ENCODE results near the gene CT45A10. TPM values are rescaled to one million over a fixed set of nuclear protein-coding genes. Genes with fewer than 3 reads are reported as not detected.
"Not testable (repeated sequence)": the region's sequence is repeated elsewhere in the genome, so short reads cannot be mapped to it uniquely, and the experiment has no call there.

Gene CT45A10
- total RNA-seq, 4 donors from 2014 or later = not detected

DNA sequence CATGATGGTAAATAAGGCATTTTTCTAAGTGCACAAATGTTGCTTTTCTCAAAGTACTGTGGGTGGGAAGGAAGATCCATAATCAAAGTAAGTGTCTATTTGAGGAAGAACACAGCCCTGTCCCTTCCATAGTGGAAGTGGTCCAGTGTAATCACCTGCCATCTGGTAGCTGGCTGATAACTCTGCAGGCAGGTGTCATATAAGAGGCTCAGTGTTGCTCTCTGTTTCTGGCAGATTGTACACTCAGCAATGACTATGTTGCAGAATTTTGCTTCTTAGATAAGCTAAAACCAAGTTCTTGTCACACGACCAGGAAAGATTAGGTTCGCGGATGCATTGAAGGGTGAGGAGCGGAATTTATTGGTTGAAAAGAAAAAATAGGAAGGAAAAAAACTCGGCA is 21.2 kb upstream of the CT45A10 start:
- Histone ChIP-seq H3K4me3 (no peak overlapping the region), H3K4me1 (no peaks in the 10 kb centered on the region), H3K36me3 (no peaks in the 10 kb centered on the region), H3K27ac (no peak overlapping the region), H3K27me3 (no peaks in the 10 kb centered on the region), H3K9me3 (no peaks in the 10 kb centered on the region)
- DNase-seq = no peak
- TF ChIP-seq POLR2AphosphoS5 (IDR thresholded peaks at IDR 0.05) = no peak
- TF ChIP-seq EP300 (IDR thresholded peaks at IDR 0.05; ENCODE audit: low read depth) = no peak
- intact Hi-C loops (cut with DNase I; ENCODE audit: low total_unique reads) = no loop called here
- in situ Hi-C loops (cut with MboI; ENCODE audit: low pct_ligation_motif_present in 1 of 4, low pct_unique_long_range_greater_than_20kb in 1 of 4, low sequenced_read_pairs in 3 of 4) = no loop called here
- 85% methylated on average over 5 of the region's 5 CpGs; no CpG with 5 or more reads in 1 of the 2 donors for WGBS, 2 donors (ENCODE audit: low coverage in 1 of 2)

DNA sequence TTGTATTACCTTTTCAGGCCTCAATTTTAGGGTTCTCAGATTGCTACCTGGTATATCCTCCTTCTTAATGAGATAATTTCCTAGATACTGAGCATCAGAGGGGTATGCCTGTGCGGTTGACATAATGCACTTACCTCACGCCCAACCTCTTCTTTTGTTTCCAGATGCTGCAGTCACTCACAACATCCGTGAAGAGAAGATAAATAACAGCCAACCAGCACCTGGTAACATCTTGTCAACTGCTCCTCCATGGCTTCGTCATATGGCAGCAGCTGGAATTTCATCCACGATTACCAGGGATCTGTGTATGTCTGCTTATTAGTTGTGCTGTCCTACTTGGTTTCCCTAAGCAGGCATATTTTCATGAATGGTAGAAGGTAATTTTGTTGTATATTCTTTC is 17.0 kb upstream of the CT45A10 start:
- H3K4me3 ChIP-seq = no peak overlapping the region
- WGBS, 2 donors (ENCODE audit: low coverage in 1 of 2) = 74% methylated on average over 5 of the region's 5 CpGs; no CpG with 5 or more reads in 1 of the 2 donors
- no peaks in the 10 kb centered on the region for H3K4me1 ChIP-seq
- in situ Hi-C loops (cut with MboI; ENCODE audit: low pct_ligation_motif_present in 1 of 4, low pct_unique_long_range_greater_than_20kb in 1 of 4, low sequenced_read_pairs in 3 of 4) (no loop called here), intact Hi-C loops (cut with DNase I; ENCODE audit: low total_unique reads) (no loop called here)
- no peaks in the 10 kb centered on the region for H3K36me3 ChIP-seq
- no peaks in the 10 kb centered on the region for H3K27me3 ChIP-seq
- TF ChIP-seq POLR2A (IDR thresholded peaks at IDR 0.05) = no peak
- TF ChIP-seq, protein P1, sequence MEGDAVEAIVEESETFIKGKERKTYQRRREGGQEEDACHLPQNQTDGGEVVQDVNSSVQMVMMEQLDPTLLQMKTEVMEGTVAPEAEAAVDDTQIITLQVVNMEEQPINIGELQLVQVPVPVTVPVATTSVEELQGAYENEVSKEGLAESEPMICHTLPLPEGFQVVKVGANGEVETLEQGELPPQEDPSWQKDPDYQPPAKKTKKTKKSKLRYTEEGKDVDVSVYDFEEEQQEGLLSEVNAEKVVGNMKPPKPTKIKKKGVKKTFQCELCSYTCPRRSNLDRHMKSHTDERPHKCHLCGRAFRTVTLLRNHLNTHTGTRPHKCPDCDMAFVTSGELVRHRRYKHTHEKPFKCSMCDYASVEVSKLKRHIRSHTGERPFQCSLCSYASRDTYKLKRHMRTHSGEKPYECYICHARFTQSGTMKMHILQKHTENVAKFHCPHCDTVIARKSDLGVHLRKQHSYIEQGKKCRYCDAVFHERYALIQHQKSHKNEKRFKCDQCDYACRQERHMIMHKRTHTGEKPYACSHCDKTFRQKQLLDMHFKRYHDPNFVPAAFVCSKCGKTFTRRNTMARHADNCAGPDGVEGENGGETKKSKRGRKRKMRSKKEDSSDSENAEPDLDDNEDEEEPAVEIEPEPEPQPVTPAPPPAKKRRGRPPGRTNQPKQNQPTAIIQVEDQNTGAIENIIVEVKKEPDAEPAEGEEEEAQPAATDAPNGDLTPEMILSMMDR (IDR thresholded peaks at IDR 0.05) = no peak
- TF ChIP-seq EP300 (IDR thresholded peaks at IDR 0.05; ENCODE audit: low read depth) = no peak
- TF ChIP-seq POLR2AphosphoS5 (IDR thresholded peaks at IDR 0.05) = no peak
- no peak overlapping the region for H3K27ac ChIP-seq
- no peaks in the 10 kb centered on the region for H3K9me3 ChIP-seq
- DNase-seq = no peak

DNA sequence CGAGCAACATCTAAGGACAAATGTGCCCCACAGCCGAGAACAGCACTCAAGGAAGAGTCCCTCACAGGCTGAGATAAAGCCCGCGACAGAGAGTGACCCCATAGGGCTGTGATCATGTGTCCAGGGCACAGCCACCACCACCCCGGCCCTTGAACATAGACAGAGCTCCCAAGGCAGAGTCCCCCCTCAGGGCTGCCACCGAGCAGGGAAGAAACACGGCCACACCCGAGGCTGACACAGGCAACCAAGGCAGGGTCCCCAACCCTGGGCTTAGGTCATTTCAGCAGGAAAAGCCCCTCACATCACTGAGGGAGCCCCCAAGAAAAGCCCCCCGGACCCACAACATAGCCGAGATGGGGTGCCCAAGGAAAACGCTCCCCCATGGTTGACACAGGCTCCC is 463 bp downstream of the CT45A10 start:
- Histone ChIP-seq H3K9me3 (no peaks in the 10 kb centered on the region), H3K27me3 (no peaks in the 10 kb centered on the region), H3K36me3 (no peaks in the 10 kb centered on the region), H3K4me1 (no peaks in the 10 kb centered on the region), H3K4me3 (no peak overlapping the region), H3K27ac (no peak overlapping the region)
- DNase-seq = no peak
- 91% methylated on average over 7 of the region's 11 CpGs; no CpG with 5 or more reads in 1 of the 2 donors for WGBS, 2 donors (ENCODE audit: low coverage in 1 of 2)
- TF ChIP-seq, protein P1 (IDR thresholded peaks at IDR 0.05) = no peak
- TF ChIP-seq POLR2AphosphoS5 (IDR thresholded peaks at IDR 0.05) (no peak), EP300 (IDR thresholded peaks at IDR 0.05; ENCODE audit: low read depth) (no peak), POLR2A (IDR thresholded peaks at IDR 0.05) (no peak)
- intact Hi-C loops (cut with DNase I; ENCODE audit: low total_unique reads) = no loop called here
- in situ Hi-C loops (cut with MboI; ENCODE audit: low pct_ligation_motif_present in 1 of 4, low pct_unique_long_range_greater_than_20kb in 1 of 4, low sequenced_read_pairs in 3 of 4) = no loop called here

DNA sequence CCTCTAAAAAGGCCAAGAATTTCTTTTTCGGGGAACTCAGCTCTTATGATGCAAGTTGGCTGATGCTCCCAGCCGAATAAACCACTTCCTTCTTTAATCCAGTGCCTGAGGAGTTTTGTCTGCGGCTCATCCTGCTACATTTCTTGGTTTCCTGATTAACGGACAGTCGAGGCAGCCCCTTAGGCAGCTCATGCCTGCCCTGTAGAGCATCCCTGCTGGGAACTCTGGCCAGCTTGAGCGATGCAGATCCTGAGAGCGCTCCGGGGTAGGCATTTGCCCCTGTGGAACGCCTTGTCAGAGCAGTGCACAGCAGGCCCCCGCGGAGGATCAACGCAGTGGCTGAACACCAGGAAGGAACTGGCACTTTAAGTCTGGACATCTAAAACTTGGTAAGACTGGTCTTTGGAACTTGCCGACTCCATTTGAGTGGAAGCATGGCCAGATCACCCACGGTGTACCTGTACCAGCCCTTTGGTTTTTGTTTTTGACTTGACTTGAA is 3.1 kb downstream of the CT45A10 start:
- TF ChIP-seq, protein P1 (IDR thresholded peaks at IDR 0.05) = no peak
- TF ChIP-seq EP300 (IDR thresholded peaks at IDR 0.05; ENCODE audit: low read depth) (no peak), POLR2A (IDR thresholded peaks at IDR 0.05) (no peak), POLR2AphosphoS5 (IDR thresholded peaks at IDR 0.05) (no peak)
- Histone ChIP-seq H3K36me3 (no peaks in the 10 kb centered on the region), H3K4me1 (no peaks in the 10 kb centered on the region), H3K27ac (no peak overlapping the region), H3K27me3 (no peaks in the 10 kb centered on the region), H3K4me3 (no peak overlapping the region), H3K9me3 (no peaks in the 10 kb centered on the region)
- in situ Hi-C loops (cut with MboI; ENCODE audit: low pct_ligation_motif_present in 1 of 4, low pct_unique_long_range_greater_than_20kb in 1 of 4, low sequenced_read_pairs in 3 of 4) = no loop called here
- DNase-seq = no peak
- intact Hi-C loops (cut with DNase I; ENCODE audit: low total_unique reads) = no loop called here
- WGBS, 2 donors (ENCODE audit: low coverage in 1 of 2) = 20 to 86% methylated on average over 1 to 14 of the region's 14 CpGs

DNA sequence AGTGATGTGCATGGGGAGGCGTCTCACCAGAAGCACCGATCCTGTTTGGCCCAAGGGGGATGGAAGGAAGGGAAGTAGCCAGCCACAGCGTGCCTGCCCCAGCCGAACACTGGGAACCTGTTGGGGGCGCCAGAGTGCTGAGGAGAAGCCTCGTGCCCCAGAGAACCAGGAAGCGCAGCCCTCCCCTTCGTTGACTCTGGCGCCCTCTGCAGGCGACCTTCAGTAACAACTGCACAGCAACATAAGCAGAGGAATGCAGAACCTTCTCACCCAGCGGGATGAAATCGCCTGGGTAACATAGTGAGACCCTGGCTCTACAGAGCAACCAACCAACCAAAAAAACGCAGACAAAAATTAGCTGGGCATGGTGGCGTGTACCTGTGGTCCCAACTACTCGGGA is 4.3 kb downstream of the CT45A10 start:
- 67 to 90% methylated on average over 2 to 14 of the region's 15 CpGs for WGBS, 2 donors (ENCODE audit: low coverage in 1 of 2)
- H3K27me3 ChIP-seq; H3K4me1 ChIP-seq; H3K9me3 ChIP-seq; H3K4me3 ChIP-seq; in situ Hi-C loops (cut with MboI; ENCODE audit: low pct_ligation_motif_present in 1 of 4, low pct_unique_long_range_greater_than_20kb in 1 of 4, low sequenced_read_pairs in 3 of 4); intact Hi-C loops (cut with DNase I; ENCODE audit: low total_unique reads); H3K27ac ChIP-seq; H3K36me3 ChIP-seq; DNase-seq: not testable (repeated sequence)

DNA sequence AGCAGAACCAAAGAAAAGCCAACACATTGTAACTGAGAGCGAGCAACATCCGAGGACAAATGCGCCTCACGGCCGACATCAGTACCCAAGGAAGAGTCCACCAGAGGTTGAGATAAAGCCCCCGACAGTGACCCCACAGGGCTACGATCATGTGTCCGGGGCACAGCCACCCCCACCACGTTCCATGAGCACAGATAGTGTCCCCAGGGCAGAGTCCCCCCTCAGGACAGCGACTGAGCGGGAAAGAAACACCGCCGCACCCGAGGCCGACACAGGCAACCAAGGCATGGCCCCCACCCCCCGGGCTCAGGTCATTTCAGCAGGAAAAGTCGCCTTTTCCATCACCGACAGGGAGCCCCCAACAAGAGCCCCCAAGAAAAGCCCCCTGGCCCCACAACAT is 5.0 kb downstream of the CT45A10 start:
- intact Hi-C loops (cut with DNase I; ENCODE audit: low total_unique reads); H3K36me3 ChIP-seq; H3K27me3 ChIP-seq; H3K9me3 ChIP-seq; H3K4me3 ChIP-seq; H3K27ac ChIP-seq; in situ Hi-C loops (cut with MboI; ENCODE audit: low pct_ligation_motif_present in 1 of 4, low pct_unique_long_range_greater_than_20kb in 1 of 4, low sequenced_read_pairs in 3 of 4); DNase-seq; H3K4me1 ChIP-seq: not testable (repeated sequence)
- WGBS, 2 donors (ENCODE audit: low coverage in 1 of 2) = 93% methylated on average over 12 of the region's 18 CpGs; no CpG with 5 or more reads in 1 of the 2 donors

DNA sequence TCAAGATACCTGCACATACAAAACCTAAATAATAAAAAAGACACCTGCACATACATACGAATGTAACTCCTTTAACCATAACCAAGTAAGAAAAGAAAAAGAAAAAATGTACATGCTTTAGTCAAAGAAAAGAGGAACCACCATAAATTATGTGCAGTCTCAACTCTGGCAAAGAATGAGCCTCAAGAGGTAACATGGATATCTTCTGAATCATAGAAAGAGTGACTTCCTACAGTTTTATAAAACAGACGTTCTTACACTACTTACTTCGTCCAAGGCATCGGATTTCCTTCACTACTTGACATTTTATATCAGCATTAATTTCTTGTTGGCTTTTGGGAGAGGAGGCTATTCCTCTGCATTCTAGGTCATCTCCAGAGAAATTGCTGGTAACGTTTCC is 10.5 kb downstream of the CT45A10 start:
- H3K27me3 ChIP-seq; H3K9me3 ChIP-seq; intact Hi-C loops (cut with DNase I; ENCODE audit: low total_unique reads); in situ Hi-C loops (cut with MboI; ENCODE audit: low pct_ligation_motif_present in 1 of 4, low pct_unique_long_range_greater_than_20kb in 1 of 4, low sequenced_read_pairs in 3 of 4); H3K4me3 ChIP-seq; H3K36me3 ChIP-seq; DNase-seq; H3K27ac ChIP-seq; H3K4me1 ChIP-seq: not testable (repeated sequence)
- 48 to 69% methylated on average over 3 to 5 of the region's 5 CpGs for WGBS, 2 donors (ENCODE audit: low coverage in 1 of 2)

DNA sequence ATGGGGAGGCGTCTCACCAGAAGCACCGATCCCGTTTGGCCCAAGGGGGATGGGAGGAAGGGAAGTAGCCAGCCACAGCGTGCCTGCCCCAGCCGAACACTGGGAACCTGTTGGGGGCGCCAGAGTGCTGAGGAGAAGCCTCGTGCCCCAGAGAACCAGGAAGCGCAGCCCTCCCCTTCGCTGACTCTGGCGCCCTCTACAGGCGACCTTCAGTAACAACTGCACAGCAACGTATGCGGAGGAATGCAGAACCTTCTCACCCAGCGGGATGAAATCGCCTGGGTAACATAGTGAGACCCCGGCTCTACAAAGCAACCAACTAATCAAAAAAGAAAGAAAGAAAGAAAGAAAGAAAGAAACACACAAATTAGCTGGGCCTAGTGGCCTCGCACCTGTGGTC is 21.5 kb downstream of the CT45A10 start, which contains the start of gene CT45A9:
TSS of gene CT45A9 (minus strand) at position 101 of the 400 bp plus-strand sequence. CDS start 3,751 bp downstream, outside the sequence.
- intact Hi-C loops (cut with DNase I; ENCODE audit: low total_unique reads); H3K27me3 ChIP-seq; H3K4me3 ChIP-seq; H3K27ac ChIP-seq; DNase-seq; H3K9me3 ChIP-seq; in situ Hi-C loops (cut with MboI; ENCODE audit: low pct_ligation_motif_present in 1 of 4, low pct_unique_long_range_greater_than_20kb in 1 of 4, low sequenced_read_pairs in 3 of 4); H3K4me1 ChIP-seq; H3K36me3 ChIP-seq: not testable (repeated sequence)
- no CpG with 5 or more reads among the region's 17 CpGs for whole genome bisulfite sequencing, 2 donors (ENCODE audit: low coverage in 1 of 2)

All from transverse colon (tissue), 4 donors.